Measurements from ENCODE around the gene HDAC4. TPM values are rescaled to one million over a fixed set of nuclear protein-coding genes. Genes with fewer than 3 reads are reported as not detected.

The HDAC4 gene
- total and polyA plus RNA-seq, 9 of the 15 experiments (the other 6 are each of a cell fraction or from before 2014, with no cell fraction given), result 0.11 to 20.2 (median 4.0) TPM

DNA sequence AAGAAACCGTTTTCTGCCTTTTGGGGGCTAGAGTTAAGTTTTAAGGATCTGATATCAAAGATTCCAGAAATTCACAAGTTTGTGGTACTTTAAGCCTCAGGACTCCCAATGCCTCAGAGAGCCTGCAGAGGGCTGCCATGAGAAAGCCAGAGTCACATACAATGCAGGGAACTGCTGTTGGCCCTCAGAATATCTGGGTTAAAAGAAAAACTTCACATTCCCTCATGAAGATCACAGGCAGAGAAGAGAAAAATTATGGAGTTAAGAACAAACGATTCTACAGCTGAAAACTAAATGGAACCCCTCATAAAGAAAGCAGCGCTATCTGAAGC lies 39.5 kb downstream of the HDAC4 start:
- TF ChIP-seq, protein P1, sequence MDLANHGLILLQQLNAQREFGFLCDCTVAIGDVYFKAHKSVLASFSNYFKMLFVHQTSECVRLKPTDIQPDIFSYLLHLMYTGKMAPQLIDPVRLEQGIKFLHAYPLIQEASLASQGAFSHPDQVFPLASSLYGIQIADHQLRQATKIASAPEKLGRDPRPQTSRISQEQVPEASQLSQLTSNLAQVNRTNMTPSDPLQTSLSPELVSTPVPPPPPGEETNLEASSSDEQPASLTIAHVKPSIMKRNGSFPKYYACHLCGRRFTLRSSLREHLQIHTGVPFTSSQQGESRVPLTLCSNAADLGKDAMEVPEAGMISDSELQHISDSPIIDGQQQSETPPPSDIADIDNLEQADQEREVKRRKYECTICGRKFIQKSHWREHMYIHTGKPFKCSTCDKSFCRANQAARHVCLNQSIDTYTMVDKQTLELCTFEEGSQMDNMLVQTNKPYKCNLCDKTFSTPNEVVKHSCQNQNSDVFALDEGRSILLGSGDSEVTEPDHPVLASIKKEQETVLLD (IDR thresholded peaks at IDR 0.05), result no peak
- TF ChIP-seq U2AF2 (optimal IDR thresholded peaks at IDR 0.05; ENCODE audit: low read depth, low read length) (no peak), TCFL5 (CRISPR knock-in tag; conservative IDR thresholded peaks at IDR 0.05) (no peak), ZNF699 (CRISPR knock-in tag; IDR thresholded peaks at IDR 0.05; ENCODE audit: insufficient replicate concordance) (no peak), ETV6 (IDR thresholded peaks at IDR 0.05; ENCODE audit: borderline replicate concordance in 1 of 2, low read depth in 2 of 2, low read length in 1 of 2) (no peak), ETV6 (CRISPR knock-in tag; IDR thresholded peaks at IDR 0.05; ENCODE audit: borderline replicate concordance) (no peak), CUX1 (CRISPR knock-in tag; IDR thresholded peaks at IDR 0.05) (no peak)
- TF ChIP-seq, protein P2, sequence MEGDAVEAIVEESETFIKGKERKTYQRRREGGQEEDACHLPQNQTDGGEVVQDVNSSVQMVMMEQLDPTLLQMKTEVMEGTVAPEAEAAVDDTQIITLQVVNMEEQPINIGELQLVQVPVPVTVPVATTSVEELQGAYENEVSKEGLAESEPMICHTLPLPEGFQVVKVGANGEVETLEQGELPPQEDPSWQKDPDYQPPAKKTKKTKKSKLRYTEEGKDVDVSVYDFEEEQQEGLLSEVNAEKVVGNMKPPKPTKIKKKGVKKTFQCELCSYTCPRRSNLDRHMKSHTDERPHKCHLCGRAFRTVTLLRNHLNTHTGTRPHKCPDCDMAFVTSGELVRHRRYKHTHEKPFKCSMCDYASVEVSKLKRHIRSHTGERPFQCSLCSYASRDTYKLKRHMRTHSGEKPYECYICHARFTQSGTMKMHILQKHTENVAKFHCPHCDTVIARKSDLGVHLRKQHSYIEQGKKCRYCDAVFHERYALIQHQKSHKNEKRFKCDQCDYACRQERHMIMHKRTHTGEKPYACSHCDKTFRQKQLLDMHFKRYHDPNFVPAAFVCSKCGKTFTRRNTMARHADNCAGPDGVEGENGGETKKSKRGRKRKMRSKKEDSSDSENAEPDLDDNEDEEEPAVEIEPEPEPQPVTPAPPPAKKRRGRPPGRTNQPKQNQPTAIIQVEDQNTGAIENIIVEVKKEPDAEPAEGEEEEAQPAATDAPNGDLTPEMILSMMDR (IDR thresholded peaks at IDR 0.05 in 2 of 3, conservative IDR thresholded peaks at IDR 0.05 in 1 of 3; ENCODE audit: insufficient read depth in 2 of 3, low read depth in 1 of 3, low read length in 3 of 3), result peak; percentile 16 to 26 (median 24); a peak in 2 of 6 replicates
- ChIA-PET CTCF (ENCODE audit: low intra/inter-chr PET ratio) (no interaction called here), POLR2A (no interaction called here)
- no peaks in the 10 kb centered on the region for H3K27me3 ChIP-seq (ENCODE audit: control insufficient read depth in 2 of 2, insufficient read depth in 2 of 2, low read length in 2 of 2)
- intact Hi-C loops (cut with micrococcal nuclease), result no loop called here
- in situ Hi-C loops (cut with MboI), result no loop called here
- H2AFZ ChIP-seq (ENCODE audit: low read depth, low read length), result no peak overlapping the region
- peak; percentile 77 for ATAC-seq
- DNase-seq (ENCODE audit: extremely low read depth in 1 of 4, low spot score in 3 of 4), result peak in 1 of 4 experiments; percentile 8
- H3K9me3 ChIP-seq (replicated peaks; ENCODE audit: control insufficient read depth, insufficient read depth, low read depth, low read length), result peaks cover 1% of the 10 kb centered on the region; the same call in 1 of the 2 replicates
- H3K9ac ChIP-seq (ENCODE audit: insufficient read depth in 1 of 2, low read depth in 2 of 2, low read length in 2 of 2), result no peak overlapping the region
- H3K79me2 ChIP-seq (ENCODE audit: control insufficient read depth, insufficient read depth, low read length), result peaks cover 24% of the 10 kb centered on the region
- H3K36me3 ChIP-seq (ENCODE audit: control insufficient read depth, insufficient read depth, low read length), result no peaks in the 10 kb centered on the region
- no peak overlapping the region for H3K4me2 ChIP-seq (ENCODE audit: insufficient read depth, low read length)
- H3K4me1 ChIP-seq (replicated peaks in 1 of 2; ENCODE audit: control insufficient read depth in 2 of 2, insufficient read depth in 2 of 2, low read length in 2 of 2), result peaks cover 12 to 17% of the 10 kb centered on the region in 2 experiments; a peak in 4 of 5 replicates
- no peak overlapping the region for H3K27ac ChIP-seq (ENCODE audit: extremely low read depth, low read depth, low read length)
- H3K4me3 ChIP-seq, result no peak overlapping the region
- WGBS (ENCODE audit: insufficient coverage, low coverage, missing lambda C conversion rate), result 46% methylated on average over 3 of the region's 3 CpGs
- BruUV-seq (replicated peaks), result no TSS peak
- peaks cover 7% of the 10 kb centered on the region; the same call in 1 of the 2 replicates for H4K20me1 ChIP-seq (replicated peaks; ENCODE audit: control insufficient read depth, insufficient read depth, low read length)
- no peak for FAIRE-seq
- H3K9me1 ChIP-seq (ENCODE audit: control insufficient read depth, insufficient read depth, low read length), result no peaks in the 10 kb centered on the region
